ENCODE data around the gene GNB5. TPM values are rescaled to one million over a fixed set of nuclear protein-coding genes. Genes with fewer than 3 reads are reported as not detected.

Gene GNB5
- total RNA-seq, 2 donors from 2014 or later = 27.9 to 43.2 TPM

DNA sequence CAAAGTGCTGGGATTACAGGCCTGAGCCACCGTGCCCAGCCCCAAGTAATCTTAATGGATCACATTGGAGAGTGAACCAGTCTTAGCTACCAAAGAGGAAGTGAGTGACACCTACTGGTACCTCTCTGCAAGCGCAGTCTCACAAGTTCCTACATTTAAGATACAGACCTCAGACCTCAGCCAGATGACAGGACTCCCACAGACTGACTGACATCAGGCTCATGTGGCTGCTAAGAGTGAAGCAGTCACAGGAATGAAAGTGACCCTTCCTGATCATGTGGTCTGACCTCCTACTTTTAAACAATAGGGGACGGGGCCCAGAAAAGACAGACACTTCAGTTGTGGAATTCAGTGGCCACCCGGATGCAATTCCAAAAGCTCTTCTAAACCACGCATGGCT is 36.3 kb upstream of the GNB5 start:
- H3K27ac ChIP-seq = no peak overlapping the region
- no peaks in the 10 kb centered on the region for H3K27me3 ChIP-seq (replicated peaks; ENCODE audit: insufficient read depth)
- DNase-seq (ENCODE audit: low spot score) = peak; percentile 19
- no peaks in the 10 kb centered on the region for H3K36me3 ChIP-seq
- H3K4me1 ChIP-seq (ENCODE audit: control insufficient read depth in 1 of 2, low read depth in 2 of 2) = no peaks in the 10 kb centered on the region
- ATAC-seq (ENCODE audit: insufficient number of reproducible peaks, low FRiP score, low read depth) = peak; percentile 83
- H3K9me3 ChIP-seq = no peaks in the 10 kb centered on the region
- TF ChIP-seq CTCF (IDR thresholded peaks at IDR 0.05) = peak; percentile 69
- no peak overlapping the region for H3K4me3 ChIP-seq

DNA sequence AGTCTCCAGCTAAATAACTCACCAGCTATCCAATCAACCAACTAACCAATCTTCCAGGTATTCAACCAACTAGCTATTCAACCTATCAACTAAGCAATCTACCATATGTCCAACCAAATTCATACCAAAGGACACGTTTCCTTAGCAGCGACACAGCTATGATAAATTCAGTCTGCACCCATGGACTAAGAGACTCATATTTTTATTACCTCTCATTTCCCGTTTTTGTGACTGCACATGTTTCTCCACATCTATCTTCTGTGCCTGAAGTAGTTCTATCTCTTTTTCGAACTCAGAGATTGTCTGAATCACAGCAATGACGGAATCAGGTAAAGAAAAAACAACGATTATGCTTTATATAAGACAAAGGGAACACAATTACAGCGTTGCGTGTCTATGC is 34.0 kb upstream of the GNB5 start:
- ATAC-seq (ENCODE audit: insufficient number of reproducible peaks, low FRiP score, low read depth) (no peak), DNase-seq (ENCODE audit: low spot score) (no peak)
- TF ChIP-seq CTCF (IDR thresholded peaks at IDR 0.05) = no peak
- Histone ChIP-seq H3K9me3 (no peaks in the 10 kb centered on the region), H3K27ac (no peak overlapping the region), H3K36me3 (no peaks in the 10 kb centered on the region), H3K27me3 (replicated peaks; ENCODE audit: insufficient read depth) (no peaks in the 10 kb centered on the region), H3K4me1 (ENCODE audit: control insufficient read depth in 1 of 2, low read depth in 2 of 2) (no peaks in the 10 kb centered on the region), H3K4me3 (no peak overlapping the region)

GRCh38 chr15:52224211-52224610 is 33.0 kb upstream of the GNB5 start:
- ATAC-seq (ENCODE audit: insufficient number of reproducible peaks, low FRiP score, low read depth) (no peak), DNase-seq (ENCODE audit: low spot score) (no peak)
- H3K4me3 ChIP-seq = no peak overlapping the region
- no peaks in the 10 kb centered on the region for H3K27me3 ChIP-seq (replicated peaks; ENCODE audit: insufficient read depth)
- no peak for TF ChIP-seq CTCF (IDR thresholded peaks at IDR 0.05)
- no peaks in the 10 kb centered on the region for H3K36me3 ChIP-seq
- H3K9me3 ChIP-seq = no peaks in the 10 kb centered on the region
- no peak overlapping the region for H3K27ac ChIP-seq
- no peaks in the 10 kb centered on the region for H3K4me1 ChIP-seq (ENCODE audit: control insufficient read depth in 1 of 2, low read depth in 2 of 2)

DNA sequence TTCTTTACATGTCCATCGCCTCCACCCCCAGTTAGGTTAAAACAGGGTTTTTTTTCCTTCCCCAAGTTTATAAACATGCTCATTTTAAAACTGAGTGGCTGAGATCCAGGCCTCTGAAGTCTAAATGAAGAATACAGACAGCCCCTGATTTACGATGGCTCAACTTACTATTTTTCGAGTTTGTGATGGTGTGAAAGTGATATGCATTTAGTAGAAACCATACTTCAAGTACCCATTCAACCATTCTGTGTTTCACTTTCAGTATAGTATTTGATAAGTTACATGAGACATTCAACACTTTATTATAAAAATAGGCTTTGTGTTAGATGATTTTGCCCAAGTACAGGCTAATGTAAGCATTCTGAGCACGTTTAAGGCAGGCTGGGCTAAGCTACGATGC is 30.5 kb upstream of the GNB5 start:
- H3K27me3 ChIP-seq (replicated peaks; ENCODE audit: insufficient read depth) = no peaks in the 10 kb centered on the region
- no peak for DNase-seq (ENCODE audit: low spot score)
- H3K27ac ChIP-seq = no peak overlapping the region
- no peaks in the 10 kb centered on the region for H3K4me1 ChIP-seq (ENCODE audit: control insufficient read depth in 1 of 2, low read depth in 2 of 2)
- no peaks in the 10 kb centered on the region for H3K36me3 ChIP-seq
- TF ChIP-seq CTCF (IDR thresholded peaks at IDR 0.05) = no peak
- no peak overlapping the region for H3K4me3 ChIP-seq
- ATAC-seq (ENCODE audit: insufficient number of reproducible peaks, low FRiP score, low read depth) = no peak
- H3K9me3 ChIP-seq = no peaks in the 10 kb centered on the region

DNA sequence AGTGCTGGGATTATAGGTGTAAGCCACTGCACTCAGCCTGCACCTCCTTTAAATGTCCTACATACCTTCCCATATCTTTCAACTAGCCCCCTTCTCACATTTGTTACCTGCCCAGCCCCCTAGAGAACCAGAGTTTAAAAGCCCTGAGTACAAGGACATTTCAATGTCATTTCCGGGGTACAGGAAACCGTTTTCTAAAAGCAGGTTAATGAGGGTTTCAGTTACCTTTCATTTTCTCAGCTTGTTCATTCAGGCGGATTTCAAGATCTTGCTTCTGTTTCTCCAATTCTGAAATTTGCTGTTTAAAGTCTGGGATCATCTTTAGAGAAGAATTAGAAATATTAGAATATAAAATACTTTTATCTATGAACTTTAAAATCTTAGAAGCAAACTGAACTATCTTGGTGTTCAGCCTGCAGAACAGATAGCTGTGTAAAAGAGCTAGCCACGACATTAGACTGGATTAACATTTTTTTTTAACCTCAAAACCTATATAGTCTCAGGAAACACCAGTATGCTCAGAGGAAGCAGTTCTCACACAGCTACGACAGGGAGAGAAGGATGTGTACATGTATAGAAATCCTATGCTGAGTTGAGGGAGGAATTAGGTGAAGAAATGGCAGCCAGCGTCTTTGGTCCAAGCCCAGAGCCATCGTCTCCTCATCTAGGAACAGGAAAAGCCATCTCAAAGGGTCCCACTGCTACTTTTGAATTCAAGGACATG is 29.9 kb upstream of the GNB5 start:
- TF ChIP-seq CTCF (IDR thresholded peaks at IDR 0.05) = no peak
- H3K4me3 ChIP-seq = no peak overlapping the region
- H3K4me1 ChIP-seq (ENCODE audit: control insufficient read depth in 1 of 2, low read depth in 2 of 2) = no peaks in the 10 kb centered on the region
- ATAC-seq (ENCODE audit: insufficient number of reproducible peaks, low FRiP score, low read depth) (no peak), DNase-seq (ENCODE audit: low spot score) (no peak)
- no peak overlapping the region for H3K27ac ChIP-seq
- no peaks in the 10 kb centered on the region for H3K9me3 ChIP-seq
- no peaks in the 10 kb centered on the region for H3K36me3 ChIP-seq
- H3K27me3 ChIP-seq (replicated peaks; ENCODE audit: insufficient read depth) = no peaks in the 10 kb centered on the region

All from thoracic aorta (tissue), 2 donors.